Measurements from ENCODE around the gene DIP2C. TPM values are rescaled to one million over a fixed set of nuclear protein-coding genes. Genes with fewer than 3 reads are reported as not detected.
A peak's percentile ranks its signal among the peaks of the same experiment; 100 is the strongest.

DIP2C gene
- total RNA-seq, 1 experiment from 2014 or later, result 11.4 TPM

DNA sequence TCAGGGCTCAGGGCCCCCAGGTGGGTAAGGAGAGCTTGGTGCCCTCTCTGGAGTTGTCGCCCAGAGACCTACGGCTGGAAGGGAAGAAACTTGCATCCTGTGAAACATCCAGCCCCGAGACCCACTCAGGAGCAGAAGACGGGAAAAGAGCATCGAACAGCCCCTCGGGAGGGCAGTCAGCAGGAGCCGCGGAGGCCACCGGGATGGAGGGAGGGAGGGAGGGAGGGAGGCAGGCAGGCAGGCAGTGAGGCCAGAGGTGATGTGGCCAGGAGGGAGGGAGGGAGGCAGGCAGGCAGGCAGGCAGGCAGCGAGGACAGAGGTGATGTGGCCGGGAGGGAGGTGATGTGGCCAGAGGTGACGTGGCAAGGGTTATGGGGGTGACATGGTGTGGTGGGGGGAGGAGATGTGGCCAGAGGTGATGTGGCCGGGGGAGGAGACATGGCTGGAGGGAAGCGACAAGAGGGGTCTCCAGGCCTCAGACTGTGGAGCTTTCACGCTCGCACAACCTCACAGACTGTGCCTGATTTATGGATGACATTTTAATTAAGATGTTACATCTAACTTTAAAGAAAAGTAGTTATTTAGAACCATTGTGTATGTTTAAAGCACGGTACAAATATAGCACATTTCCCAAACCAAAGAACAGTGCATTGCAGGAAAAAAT, 141.1 kb downstream of the DIP2C start:
- CTCF ChIA-PET, result no interaction called here
- H3K4me3 ChIP-seq (ENCODE audit: low read depth, low read length), result no peak overlapping the region
- TF ChIP-seq, protein P1, sequence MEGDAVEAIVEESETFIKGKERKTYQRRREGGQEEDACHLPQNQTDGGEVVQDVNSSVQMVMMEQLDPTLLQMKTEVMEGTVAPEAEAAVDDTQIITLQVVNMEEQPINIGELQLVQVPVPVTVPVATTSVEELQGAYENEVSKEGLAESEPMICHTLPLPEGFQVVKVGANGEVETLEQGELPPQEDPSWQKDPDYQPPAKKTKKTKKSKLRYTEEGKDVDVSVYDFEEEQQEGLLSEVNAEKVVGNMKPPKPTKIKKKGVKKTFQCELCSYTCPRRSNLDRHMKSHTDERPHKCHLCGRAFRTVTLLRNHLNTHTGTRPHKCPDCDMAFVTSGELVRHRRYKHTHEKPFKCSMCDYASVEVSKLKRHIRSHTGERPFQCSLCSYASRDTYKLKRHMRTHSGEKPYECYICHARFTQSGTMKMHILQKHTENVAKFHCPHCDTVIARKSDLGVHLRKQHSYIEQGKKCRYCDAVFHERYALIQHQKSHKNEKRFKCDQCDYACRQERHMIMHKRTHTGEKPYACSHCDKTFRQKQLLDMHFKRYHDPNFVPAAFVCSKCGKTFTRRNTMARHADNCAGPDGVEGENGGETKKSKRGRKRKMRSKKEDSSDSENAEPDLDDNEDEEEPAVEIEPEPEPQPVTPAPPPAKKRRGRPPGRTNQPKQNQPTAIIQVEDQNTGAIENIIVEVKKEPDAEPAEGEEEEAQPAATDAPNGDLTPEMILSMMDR (IDR thresholded peaks at IDR 0.05; ENCODE audit: insufficient read depth in 1 of 2, low read depth in 1 of 2, low read length in 1 of 2, severe bottlenecking in 1 of 2, unreplicated experiment in 1 of 2), result no peak
- H3K9me3 Mint-ChIP-seq (ENCODE audit: unreplicated experiment), result no peaks in the 10 kb centered on the region
- BruUV-seq (replicated peaks), result no TSS peak
- peak overlapping the region; percentile 92 for H3K27ac Mint-ChIP-seq (ENCODE audit: unreplicated experiment)
- no peaks in the 10 kb centered on the region for H3K9me3 ChIP-seq
- H3K4me1 Mint-ChIP-seq (ENCODE audit: low read depth, unreplicated experiment), result peaks cover 31% of the 10 kb centered on the region
- H3K4me3 Mint-ChIP-seq (ENCODE audit: unreplicated experiment), result no peak overlapping the region
- H3K36me3 ChIP-seq (ENCODE audit: control insufficient read depth, insufficient read depth, low read length), result no peaks in the 10 kb centered on the region
- H3K27me3 Mint-ChIP-seq (ENCODE audit: insufficient read depth, unreplicated experiment), result no peaks in the 10 kb centered on the region
- H3K4me1 ChIP-seq, result peaks cover 45% of the 10 kb centered on the region
- peaks cover 13% of the 10 kb centered on the region for H3K36me3 Mint-ChIP-seq (ENCODE audit: insufficient read depth, unreplicated experiment)
- intact Hi-C loops (cut with micrococcal nuclease; ENCODE audit: unreplicated experiment), result no loop called here
- DNase-seq, result no peak
- no peaks in the 10 kb centered on the region for H3K27me3 ChIP-seq (replicated peaks; ENCODE audit: control insufficient read depth, insufficient read depth, low read length)
- POLR2A ChIA-PET, result interaction anchor here (0.6 kb wide), 1 partner anchor 10 kb away, joined by 7 read pairs; no protein-coding TSS in a partner anchor

DNA sequence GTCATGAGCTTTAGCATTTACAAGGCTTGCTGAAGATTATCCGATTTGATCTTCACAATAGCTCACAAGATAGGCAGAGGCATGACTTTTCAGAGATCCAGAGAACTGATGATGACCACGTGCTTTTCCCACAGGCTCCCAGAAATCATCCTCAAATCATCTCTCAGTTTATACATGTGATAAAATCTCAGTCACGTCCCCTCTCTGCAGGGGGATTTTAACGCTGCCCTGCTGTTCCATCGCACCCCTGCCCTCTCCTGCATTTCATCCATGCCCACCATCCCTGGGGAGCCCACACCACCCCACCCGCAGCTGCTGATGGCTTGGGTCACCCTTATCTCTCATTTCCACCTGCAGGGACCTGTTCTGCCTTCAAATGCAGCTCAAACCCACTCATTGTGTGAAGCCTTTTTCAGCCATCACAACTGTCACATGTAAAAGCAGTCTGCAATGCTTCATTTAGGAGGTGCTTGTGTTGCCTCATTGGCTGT, 141.8 kb downstream of the DIP2C start:
- POLR2A ChIA-PET, result interaction anchor here (1.0 to 1.1 kb wide), 2 partner anchors 76 to 501 kb away, joined by 3 to 4 read pairs; partner anchors contain the start of gene IDI1
- TF ChIP-seq, protein P1 (IDR thresholded peaks at IDR 0.05; ENCODE audit: insufficient read depth in 1 of 2, low read depth in 1 of 2, low read length in 1 of 2, severe bottlenecking in 1 of 2, unreplicated experiment in 1 of 2), result no peak
- no peaks in the 10 kb centered on the region for H3K36me3 ChIP-seq (ENCODE audit: control insufficient read depth, insufficient read depth, low read length)
- H3K27ac Mint-ChIP-seq (ENCODE audit: unreplicated experiment), result peak overlapping the region; percentile 92
- H3K9me3 Mint-ChIP-seq (ENCODE audit: unreplicated experiment), result no peaks in the 10 kb centered on the region
- peak overlapping the region; percentile 63 for H3K4me3 Mint-ChIP-seq (ENCODE audit: unreplicated experiment)
- H3K4me1 ChIP-seq, result peaks cover 45% of the 10 kb centered on the region
- no TSS peak for BruUV-seq (replicated peaks)
- peaks cover 31% of the 10 kb centered on the region for H3K4me1 Mint-ChIP-seq (ENCODE audit: low read depth, unreplicated experiment)
- H3K36me3 Mint-ChIP-seq (ENCODE audit: insufficient read depth, unreplicated experiment), result peaks cover 13% of the 10 kb centered on the region
- no peaks in the 10 kb centered on the region for H3K9me3 ChIP-seq
- intact Hi-C loops (cut with micrococcal nuclease; ENCODE audit: unreplicated experiment), result loop anchor here (1.0 to 2.0 kb wide), 4 partner anchors 13 to 103 kb away; no protein-coding TSS in a partner anchor
- no peaks in the 10 kb centered on the region for H3K27me3 ChIP-seq (replicated peaks; ENCODE audit: control insufficient read depth, insufficient read depth, low read length)
- H3K4me3 ChIP-seq (ENCODE audit: low read depth, low read length), result no peak overlapping the region
- DNase-seq, result no peak
- no peaks in the 10 kb centered on the region for H3K27me3 Mint-ChIP-seq (ENCODE audit: insufficient read depth, unreplicated experiment)
- CTCF ChIA-PET, result interaction anchor here (0.5 to 1.3 kb wide), 4 partner anchors 36 to 262 kb away, joined by 3 to 9 read pairs (median 5); no protein-coding TSS in a partner anchor

DNA sequence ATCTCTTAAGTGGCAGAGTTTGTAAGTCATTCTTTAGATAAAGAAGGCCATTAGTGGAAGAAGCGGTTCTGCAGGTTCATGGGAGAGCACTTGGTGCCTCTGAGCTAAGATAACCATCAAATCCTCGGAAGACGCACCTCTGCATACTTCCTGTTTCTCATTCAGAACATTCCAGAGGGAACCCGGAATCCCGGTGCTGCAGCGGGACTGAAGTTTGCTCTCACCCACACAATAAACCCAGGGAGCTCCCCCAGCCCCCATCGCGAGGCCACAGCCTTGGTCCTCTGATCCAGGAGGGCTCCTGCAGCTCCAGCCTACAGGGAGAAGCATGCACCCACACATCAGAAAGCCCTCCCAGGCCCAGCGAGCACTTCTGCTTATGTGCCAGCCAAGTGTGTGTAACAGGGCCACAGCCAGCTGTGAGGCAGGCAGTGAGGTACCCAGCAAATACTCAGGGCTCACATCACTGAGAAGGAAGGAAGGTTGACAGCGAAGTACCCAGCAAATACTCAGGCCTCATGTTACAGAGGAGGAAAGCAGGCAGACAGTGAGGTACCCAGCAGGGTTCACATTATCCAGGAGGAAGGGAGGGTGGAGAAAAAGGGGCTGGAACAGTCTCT, 142.4 kb downstream of the DIP2C start:
- intact Hi-C loops (cut with micrococcal nuclease; ENCODE audit: unreplicated experiment), result loop anchor here (1.0 to 2.0 kb wide), 4 partner anchors 13 to 103 kb away; no protein-coding TSS in a partner anchor
- Mint-ChIP-seq H3K27me3 (ENCODE audit: insufficient read depth, unreplicated experiment) (no peaks in the 10 kb centered on the region), H3K9me3 (ENCODE audit: unreplicated experiment) (no peaks in the 10 kb centered on the region), H3K4me1 (ENCODE audit: low read depth, unreplicated experiment) (peaks cover 34% of the 10 kb centered on the region), H3K36me3 (ENCODE audit: insufficient read depth, unreplicated experiment) (peaks cover 14% of the 10 kb centered on the region), H3K4me3 (ENCODE audit: unreplicated experiment) (peak overlapping the region; percentile 63), H3K27ac (ENCODE audit: unreplicated experiment) (peak overlapping the region; percentile 92)
- H3K9me3 ChIP-seq, result no peaks in the 10 kb centered on the region
- no peaks in the 10 kb centered on the region for H3K27me3 ChIP-seq (replicated peaks; ENCODE audit: control insufficient read depth, insufficient read depth, low read length)
- H3K36me3 ChIP-seq (ENCODE audit: control insufficient read depth, insufficient read depth, low read length), result no peaks in the 10 kb centered on the region
- H3K4me1 ChIP-seq, result peaks cover 45% of the 10 kb centered on the region
- ChIA-PET CTCF (interaction anchor here (0.5 to 1.3 kb wide), 5 partner anchors 36 to 262 kb away, joined by 3 to 9 read pairs (median 4); no protein-coding TSS in a partner anchor), POLR2A (interaction anchor here (0.6 to 1.1 kb wide), 7 partner anchors 13 to 502 kb away, joined by 3 to 5 read pairs (median 3); partner anchors contain the start of genes DIP2C and IDI1)
- peak; percentile 91 to 95 for DNase-seq
- TSS peak; percentile 88 for BruUV-seq (replicated peaks)
- TF ChIP-seq, protein P1 (IDR thresholded peaks at IDR 0.05; ENCODE audit: insufficient read depth in 1 of 2, low read depth in 1 of 2, low read length in 1 of 2, severe bottlenecking in 1 of 2, unreplicated experiment in 1 of 2), result no peak
- H3K4me3 ChIP-seq (ENCODE audit: low read depth, low read length), result peak overlapping the region; percentile 0; the same call in 1 of the 2 replicates
